ENCODE results near the gene IFI27.

GRCh38 chr14:94089479-94089878 is 21.1 kb upstream of the IFI27 start:
- TF ChIP-seq POLR2A (IDR thresholded peaks at IDR 0.05) (no peak), POLR2AphosphoS5 (IDR thresholded peaks at IDR 0.05) (no peak), CTCF (IDR thresholded peaks at IDR 0.05) (no peak)

All from gastroesophageal sphincter (tissue), 3 donors.